SIG-M5 treated with dmso at 0.1 percent for 504 hours (cell line): Measurements from ENCODE around the gene CYBA.

ENCODE experiments used
- DNase-seq: peaks from one replicate; lab custom pipeline; 2025; ENCODE audit not compliant: unreplicated experiment; lab: John Stamatoyannopoulos, UW

The CYBA gene

GRCh38 chr16:88631920-88632586, 18.8 kb downstream of the CYBA start:
- DNase-seq: no peak

- DNase-seq: no peak
These were observed 19.5 kb downstream of the CYBA start for GRCh38 chr16:88631384-88631783.

GRCh38 chr16:88630941-88631340, 19.9 kb downstream of the CYBA start:
- DNase-seq: no peak

- no peak for DNase-seq
These were observed 20.4 kb downstream of the CYBA start for GRCh38 chr16:88630433-88630832.

GRCh38 chr16:88629835-88630234, 21.0 kb downstream of the CYBA start:
- no peak for DNase-seq

- DNase-seq: no peak
These were observed 22.3 kb downstream of the CYBA start for GRCh38 chr16:88628512-88628974.

- DNase-seq: no peak
These were observed 23.1 kb downstream of the CYBA start for GRCh38 chr16:88627531-88628411.

- DNase-seq: no peak
These were observed 24.2 kb downstream of the CYBA start for GRCh38 chr16:88626646-88627045.

- DNase-seq: no peak
These were observed 25.8 kb downstream of the CYBA start for GRCh38 chr16:88624977-88625576.

- no peak for DNase-seq
These were observed 26.4 kb downstream of the CYBA start for GRCh38 chr16:88624481-88624880.

GRCh38 chr16:88623858-88624257, 27.0 kb downstream of the CYBA start:
- DNase-seq: no peak

- DNase-seq: no peak
These were observed 28.0 kb downstream of the CYBA start for GRCh38 chr16:88622866-88623265.

GRCh38 chr16:88622125-88622524, 28.7 kb downstream of the CYBA start:
- DNase-seq: no peak

GRCh38 chr16:88619859-88620815, 30.7 kb downstream of the CYBA start:
- DNase-seq: no peak

GRCh38 chr16:88618956-88619667, 31.7 kb downstream of the CYBA start:
- DNase-seq: no peak

- DNase-seq: no peak
These were observed 32.5 kb downstream of the CYBA start for GRCh38 chr16:88618182-88618955.

- no peak for DNase-seq
These were observed 33.4 kb downstream of the CYBA start for GRCh38 chr16:88617268-88618031.

- no peak for DNase-seq
These were observed 34.1 kb downstream of the CYBA start for GRCh38 chr16:88616736-88617135.

- no peak for DNase-seq
These were observed 34.5 kb downstream of the CYBA start for GRCh38 chr16:88616320-88616719.
